GM12878 (cell line): ENCODE measurements around the gene ZC3H10. TPM values are rescaled to one million over a fixed set of nuclear protein-coding genes. Genes with fewer than 3 reads are reported as not detected.

ENCODE experiments used
- ATAC-seq: fragments of 200-7000 bp; cut with Tn5 transposase; 3 replicates; pipeline ENCODE4 v1.9.1; 2020; ENCODE audit warnings: mild to moderate bottlenecking, moderate library complexity
- BruUV-seq: library from RNA; stranded (reverse); fragments of 400-500 nt; replicated peaks from 2 replicates; lab custom pipeline; 2021; lab: Mats Ljungman, UMichigan
- CTCF ChIA-PET: fragments of 300-600 bp; sonication (Branson Sonifier 250); formaldehyde crosslinking; extraction: SDS; loops from one replicate; lab custom pipeline; 2021; ENCODE audit warnings: inconsistent platforms; lab: Yijun Ruan, JAX
- POLR2A ChIA-PET: fragments of 350-600 bp; formaldehyde crosslinking; extraction: SDS; loops from one replicate; lab custom pipeline; 2021; ENCODE audit warnings: inconsistent platforms; lab: Charles Lee
- RAD21 ChIA-PET: fragments of 300-600 bp; sonication (Branson Sonifier 250); formaldehyde crosslinking; loops from one replicate; lab custom pipeline; 2023; ENCODE audit warnings: antibody characterized with exemption; ENCODE audit not compliant: unreplicated experiment; lab: Charles Lee
- SMC1A ChIA-PET: fragments of 300-600 bp; sonication (Branson Sonifier 250); formaldehyde crosslinking; loops from one replicate; lab custom pipeline; 2023; ENCODE audit not compliant: unreplicated experiment, uncharacterized antibody; lab: Charles Lee
- DNase-seq: peaks from one replicate; pipeline ENCODE4 v3.0.0-alpha.2; 2011; ENCODE audit warnings: low read depth, low spot score
- FAIRE-seq: peaks from 3 replicates; lab custom pipeline; 2011; peaks lifted over from hg19 to GRCh38; lab: Jason Lieb, UNC
- H2AFZ ChIP-seq: 2 replicates; pipeline ENCODE4 v1.6.0; 2011; ENCODE audit warnings: low read depth, low read length, control low read depth; ENCODE audit not compliant: control insufficient read depth
- H3K27ac ChIP-seq: 2 replicates; pipeline ENCODE4 v1.5.1; 2011; ENCODE audit warnings: control low read depth; ENCODE audit not compliant: control insufficient read depth, insufficient read depth
- H3K27me3 ChIP-seq, 2 experiments: replicated peaks in 1 of 2; 2 replicates each; pipeline versions ENCODE4 v1.6.0 to v1.6.1; 2011; ENCODE audit warnings: low read length in 1 of 2; ENCODE audit not compliant: control insufficient read depth in 2 of 2, insufficient read depth in 2 of 2
- H3K36me3 ChIP-seq, 2 experiments: 2 replicates each; pipeline ENCODE4 v1.5.1; 2011; ENCODE audit warnings: low read length in 1 of 2; ENCODE audit not compliant: control insufficient read depth in 2 of 2, insufficient read depth in 2 of 2
- H3K4me1 ChIP-seq: 2 replicates; pipeline ENCODE4 v1.6.1; 2011; ENCODE audit warnings: mild to moderate bottlenecking, low read length, moderate library complexity, mixed read lengths; ENCODE audit not compliant: control insufficient read depth, insufficient read depth
- H3K4me2 ChIP-seq: 2 replicates; pipeline ENCODE4 v1.6.0; 2011; ENCODE audit warnings: control low read depth; ENCODE audit not compliant: control insufficient read depth, insufficient read depth
- H3K4me3 ChIP-seq: fragments of 200-600 bp; sonication (generic); 2 replicates; pipeline ENCODE4 v1.5.1; 2016
- H3K79me2 ChIP-seq: 2 replicates; pipeline ENCODE4 v1.6.0; 2011; ENCODE audit warnings: low read length; ENCODE audit not compliant: control insufficient read depth, insufficient read depth
- H3K9ac ChIP-seq: 2 replicates; pipeline ENCODE4 v1.8.0; 2011; ENCODE audit warnings: low read length, control low read depth, mixed read lengths; ENCODE audit not compliant: control insufficient read depth, insufficient read depth
- H3K9me3 ChIP-seq: replicated peaks from 3 replicates; pipeline ENCODE4 v1.5.1; 2011; ENCODE audit warnings: mild to moderate bottlenecking, low read length; ENCODE audit not compliant: control insufficient read depth, insufficient read depth
- H4K20me1 ChIP-seq: 2 replicates; pipeline ENCODE4 v1.6.0; 2011; ENCODE audit not compliant: control insufficient read depth, insufficient read depth
- CBX3 ChIP-seq: fragments of 200-600 bp; sonication (generic); IDR thresholded peaks from 2 replicates; pipeline ENCODE4 v1.6.1; 2016; ENCODE audit warnings: low read depth, borderline replicate concordance
- CEBPB ChIP-seq, 2 experiments: fragments of 150-350 bp in 1 of 2; IDR thresholded peaks; 2 replicates each; pipeline ENCODE4 v1.6.1; 2012 to 2014; ENCODE audit warnings: low read depth in 2 of 2, low read length in 2 of 2, borderline replicate concordance in 1 of 2, inconsistent platforms in 1 of 2
- EGR1 ChIP-seq, 2 experiments: IDR thresholded peaks; 1 replicate in 1 of 2; 2 replicates in 1 of 2; pipeline ENCODE4 v1.6.1; 2011 to 2012; ENCODE audit warnings: low read depth in 2 of 2, low read length in 2 of 2, borderline replicate concordance in 1 of 2, mild to moderate bottlenecking in 1 of 2, moderate library complexity in 1 of 2
- EP300 ChIP-seq, 2 experiments: fragments of 150-350 bp in 1 of 2; IDR thresholded peaks; 2 replicates each; pipeline ENCODE4 v1.6.1; 2011 to 2012; ENCODE audit warnings: low read depth in 2 of 2, low read length in 2 of 2, borderline replicate concordance in 1 of 2, improper control_type of control experiment in 1 of 2, inconsistent platforms in 1 of 2; ENCODE audit not compliant: control insufficient read depth in 1 of 2
- EZH2 ChIP-seq: IDR thresholded peaks from 2 replicates; pipeline ENCODE4 v1.6.1; 2012; ENCODE audit warnings: low read depth, mild to moderate bottlenecking, control low read depth, inconsistent platforms, low read length, borderline replicate concordance; ENCODE audit not compliant: control insufficient read depth
- MTA2 ChIP-seq: fragments of 450-650 bp; IDR thresholded peaks from 2 replicates; pipeline ENCODE4 v1.6.1; 2016; ENCODE audit warnings: low read depth, mild to moderate bottlenecking, moderate library complexity
- MYC ChIP-seq: IDR thresholded peaks from 2 replicates; pipeline ENCODE4 v1.6.1; 2011; ENCODE audit warnings: mild to moderate bottlenecking, low read length, moderate library complexity, inconsistent platforms; ENCODE audit not compliant: insufficient read depth, insufficient replicate concordance, insufficient read length, severe bottlenecking
- YY1 ChIP-seq: IDR thresholded peaks from 2 replicates; pipeline ENCODE4 v1.6.1; 2011; ENCODE audit warnings: low read depth, mild to moderate bottlenecking, low read length
- ZSCAN29 ChIP-seq: fragments of 450-650 bp; IDR thresholded peaks from 2 replicates; pipeline ENCODE4 v1.6.1; 2017; ENCODE audit warnings: mild to moderate bottlenecking, moderate library complexity
- WGBS: methylation state at CpG from one replicate; pipeline ENCODE4 v1.1.6; 2016; ENCODE audit warnings: low lambda C conversion rate; ENCODE audit not compliant: insufficient replicate concordance, insufficient coverage; ENCODE audit errors: missing lambda C conversion rate; 5-methylcytosine and 5-hydroxymethylcytosine counted together
- in situ Hi-C: fragments of 300-500 bp; cut with MboI; formaldehyde crosslinking; loops from 9 replicates; pipeline ENCODE4 v1.14.3; 2018; ENCODE audit warnings: mixed read lengths
- intact Hi-C: fragments of 100-400 bp; cut with micrococcal nuclease; formaldehyde crosslinking; loops from one replicate; pipeline ENCODE4 v1.14.2; 2022; ENCODE audit not compliant: unreplicated experiment
- polyA plus RNA-seq, 11 experiments: library from polyadenylated mRNA; depleted of rRNA in 4 of 11; unstranded in 6 of 11; stranded (reverse) in 5 of 11; fragments of >200 nt; fragmentation: Nextera tagmentation in 4 of 11; fragmentation: Illumina TruSeq in 1 of 11; extraction: Ambion mirVana in 4 of 11; extraction: Trizol in 1 of 11; gene quantifications; 1 replicate in 1 of 11; 2 replicates in 10 of 11; pipeline versions ENCODE4 v1.2.1 to v1.2.3, GENCODE V29; 2011 to 2016; ENCODE audit warnings: inconsistent platforms in 2 of 11, missing spikeins in 2 of 11, low read depth in 1 of 11
- total RNA-seq, 4 experiments: library from RNA; depleted of rRNA in 3 of 4; stranded (reverse); fragments of >200 nt in 3 of 4; fragmentation: Illumina TruSeq in 1 of 4; extraction: Trizol in 1 of 4; gene quantifications; 2 replicates each; pipeline versions ENCODE4 v1.2.1 to v1.2.3, GENCODE V29; 2013 to 2021
- TF ChIP-seq, protein P1 (sequence below): fragments of 450-650 bp; IDR thresholded peaks from 2 replicates; pipeline ENCODE4 v1.6.1; 2018; ENCODE audit warnings: borderline replicate concordance, mild to moderate bottlenecking; ENCODE audit not compliant: partially characterized antibody
- TF ChIP-seq, protein P2 (sequence below): fragments of 450-650 bp; IDR thresholded peaks from 2 replicates; pipeline ENCODE4 v1.6.1; 2018; ENCODE audit warnings: mild to moderate bottlenecking, low read depth, moderate library complexity; ENCODE audit not compliant: partially characterized antibody
- TF ChIP-seq, protein P3 (sequence below): IDR thresholded peaks from 2 replicates; pipeline ENCODE4 v1.6.1; 2011; ENCODE audit warnings: borderline replicate concordance, low read depth, mild to moderate bottlenecking, moderate library complexity, mixed read lengths, low read length; ENCODE audit not compliant: insufficient read depth; ENCODE audit errors: extremely low read length

Gene ZC3H10
- total and polyA plus RNA-seq, 10 of the 15 experiments (the other 5 are each of a cell fraction or from before 2014, with no cell fraction given) = 0.56 to 6.4 (median 3.7) TPM

DNA sequence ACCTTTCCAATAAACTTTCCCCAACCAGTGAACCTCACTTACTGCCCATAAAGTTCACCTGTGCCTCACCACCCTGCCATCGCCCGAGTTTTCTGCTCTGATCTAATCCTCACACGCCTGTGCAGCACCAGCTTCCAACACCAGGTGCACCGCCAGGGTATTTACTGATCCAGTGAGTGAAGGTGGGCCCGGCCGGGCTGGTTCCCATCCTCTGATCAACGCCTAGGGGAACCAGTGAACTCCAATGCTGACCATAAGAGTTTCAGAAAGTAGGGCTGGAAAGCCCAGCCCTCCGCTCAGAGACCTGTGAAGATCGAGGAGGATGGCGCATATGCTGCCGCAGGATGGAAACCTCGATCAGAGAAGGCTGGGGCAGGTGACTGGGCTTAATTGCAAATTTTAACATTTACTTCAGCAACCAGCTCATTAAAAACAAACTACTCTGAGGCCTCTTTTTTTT lies 33.6 kb downstream of the ZC3H10 start:
- Histone ChIP-seq H3K4me3 (peak overlapping the region; percentile 84), H3K79me2 (peaks cover 18% of the 10 kb centered on the region), H3K27me3 (no peaks in the 10 kb centered on the region), H3K27ac (peak overlapping the region; percentile 95), H3K36me3 (peaks cover 0 to 4% of the 10 kb centered on the region in 2 experiments; a peak in 1 of 4 replicates), H2AFZ (peak overlapping the region; percentile 84), H3K9me3 (no peaks in the 10 kb centered on the region), H3K4me1 (peaks cover 15% of the 10 kb centered on the region), H3K9ac (peak overlapping the region; percentile 95), H4K20me1 (no peaks in the 10 kb centered on the region), H3K4me2 (peak overlapping the region; percentile 97)
- ChIA-PET CTCF (interaction anchor here (0.6 to 2.3 kb wide), 6 partner anchors 12 to 927 kb away, joined by 3 to 8 read pairs (median 3); partner anchors contain the start of genes NEMP1, SMARCC2 and ZC3H10), RAD21 (interaction anchor here (0.5 to 1.9 kb wide), 4 partner anchors 24 to 162 kb away, joined by 3 to 10 read pairs (median 8); partner anchors contain the start of genes ESYT1, SMARCC2 and ZC3H10), SMC1A (interaction anchor here (0.7 to 1.4 kb wide), 4 partner anchors 8 to 33 kb away, joined by 3 to 6 read pairs (median 5); partner anchors contain the start of genes ESYT1 and ZC3H10), POLR2A (interaction anchor here (0.6 to 2.0 kb wide), 12 partner anchors 10 to 148 kb away, joined by 3 to 17 read pairs (median 3); partner anchors contain the start of genes ESYT1, RNF41, RPL41 and ZC3H10)
- DNase-seq (no peak), FAIRE-seq (peak; percentile 93), ATAC-seq (peak; percentile 87)
- TSS peak; percentile 95 for BruUV-seq
- WGBS = 4% methylated on average over 12 of the region's 12 CpGs
- in situ Hi-C loops (no loop called here), intact Hi-C loops (loop anchor here (1.0 to 5.0 kb wide), 2 partner anchors 25 to 34 kb away; partner anchors contain the start of genes RPL41 and ZC3H10)
- TF ChIP-seq, protein P1, sequence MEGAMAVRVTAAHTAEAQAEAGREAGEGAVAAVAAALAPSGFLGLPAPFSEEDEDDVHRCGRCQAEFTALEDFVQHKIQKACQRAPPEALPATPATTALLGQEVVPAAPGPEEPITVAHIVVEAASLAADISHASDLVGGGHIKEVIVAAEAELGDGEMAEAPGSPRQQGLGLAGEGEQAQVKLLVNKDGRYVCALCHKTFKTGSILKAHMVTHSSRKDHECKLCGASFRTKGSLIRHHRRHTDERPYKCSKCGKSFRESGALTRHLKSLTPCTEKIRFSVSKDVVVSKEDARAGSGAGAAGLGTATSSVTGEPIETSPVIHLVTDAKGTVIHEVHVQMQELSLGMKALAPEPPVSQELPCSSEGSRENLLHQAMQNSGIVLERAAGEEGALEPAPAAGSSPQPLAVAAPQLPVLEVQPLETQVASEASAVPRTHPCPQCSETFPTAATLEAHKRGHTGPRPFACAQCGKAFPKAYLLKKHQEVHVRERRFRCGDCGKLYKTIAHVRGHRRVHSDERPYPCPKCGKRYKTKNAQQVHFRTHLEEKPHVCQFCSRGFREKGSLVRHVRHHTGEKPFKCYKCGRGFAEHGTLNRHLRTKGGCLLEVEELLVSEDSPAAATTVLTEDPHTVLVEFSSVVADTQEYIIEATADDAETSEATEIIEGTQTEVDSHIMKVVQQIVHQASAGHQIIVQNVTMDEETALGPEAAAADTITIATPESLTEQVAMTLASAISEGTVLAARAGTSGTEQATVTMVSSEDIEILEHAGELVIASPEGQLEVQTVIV = no peak
- TF ChIP-seq CBX3 = no peak
- no peak for TF ChIP-seq EGR1 (IDR thresholded peaks at IDR 0.05; ENCODE audit: borderline replicate concordance in 1 of 2, low read depth in 2 of 2, low read length in 2 of 2)
- no peak for TF ChIP-seq EZH2
- TF ChIP-seq YY1 = peak; percentile 5; the same call in 1 of the 2 replicates
- TF ChIP-seq CEBPB (IDR thresholded peaks at IDR 0.05; ENCODE audit: borderline replicate concordance in 1 of 2, low read depth in 2 of 2, low read length in 2 of 2) = no peak
- no peak for TF ChIP-seq ZSCAN29
- no peak for TF ChIP-seq EP300 (IDR thresholded peaks at IDR 0.05; ENCODE audit: borderline replicate concordance in 1 of 2, control insufficient read depth in 1 of 2, low read depth in 2 of 2, low read length in 2 of 2)
- TF ChIP-seq, protein P2, sequence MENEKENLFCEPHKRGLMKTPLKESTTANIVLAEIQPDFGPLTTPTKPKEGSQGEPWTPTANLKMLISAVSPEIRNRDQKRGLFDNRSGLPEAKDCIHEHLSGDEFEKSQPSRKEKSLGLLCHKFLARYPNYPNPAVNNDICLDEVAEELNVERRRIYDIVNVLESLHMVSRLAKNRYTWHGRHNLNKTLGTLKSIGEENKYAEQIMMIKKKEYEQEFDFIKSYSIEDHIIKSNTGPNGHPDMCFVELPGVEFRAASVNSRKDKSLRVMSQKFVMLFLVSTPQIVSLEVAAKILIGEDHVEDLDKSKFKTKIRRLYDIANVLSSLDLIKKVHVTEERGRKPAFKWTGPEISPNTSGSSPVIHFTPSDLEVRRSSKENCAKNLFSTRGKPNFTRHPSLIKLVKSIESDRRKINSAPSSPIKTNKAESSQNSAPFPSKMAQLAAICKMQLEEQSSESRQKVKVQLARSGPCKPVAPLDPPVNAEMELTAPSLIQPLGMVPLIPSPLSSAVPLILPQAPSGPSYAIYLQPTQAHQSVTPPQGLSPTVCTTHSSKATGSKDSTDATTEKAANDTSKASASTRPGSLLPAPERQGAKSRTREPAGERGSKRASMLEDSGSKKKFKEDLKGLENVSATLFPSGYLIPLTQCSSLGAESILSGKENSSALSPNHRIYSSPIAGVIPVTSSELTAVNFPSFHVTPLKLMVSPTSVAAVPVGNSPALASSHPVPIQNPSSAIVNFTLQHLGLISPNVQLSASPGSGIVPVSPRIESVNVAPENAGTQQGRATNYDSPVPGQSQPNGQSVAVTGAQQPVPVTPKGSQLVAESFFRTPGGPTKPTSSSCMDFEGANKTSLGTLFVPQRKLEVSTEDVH = no peak
- TF ChIP-seq, protein P3, sequence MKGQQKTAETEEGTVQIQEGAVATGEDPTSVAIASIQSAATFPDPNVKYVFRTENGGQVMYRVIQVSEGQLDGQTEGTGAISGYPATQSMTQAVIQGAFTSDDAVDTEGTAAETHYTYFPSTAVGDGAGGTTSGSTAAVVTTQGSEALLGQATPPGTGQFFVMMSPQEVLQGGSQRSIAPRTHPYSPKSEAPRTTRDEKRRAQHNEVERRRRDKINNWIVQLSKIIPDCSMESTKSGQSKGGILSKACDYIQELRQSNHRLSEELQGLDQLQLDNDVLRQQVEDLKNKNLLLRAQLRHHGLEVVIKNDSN = no peak
- TF ChIP-seq MTA2 = no peak
- no peak for TF ChIP-seq MYC
